Measurements from ENCODE around the gene CRIP1.

The CRIP1 gene

DNA sequence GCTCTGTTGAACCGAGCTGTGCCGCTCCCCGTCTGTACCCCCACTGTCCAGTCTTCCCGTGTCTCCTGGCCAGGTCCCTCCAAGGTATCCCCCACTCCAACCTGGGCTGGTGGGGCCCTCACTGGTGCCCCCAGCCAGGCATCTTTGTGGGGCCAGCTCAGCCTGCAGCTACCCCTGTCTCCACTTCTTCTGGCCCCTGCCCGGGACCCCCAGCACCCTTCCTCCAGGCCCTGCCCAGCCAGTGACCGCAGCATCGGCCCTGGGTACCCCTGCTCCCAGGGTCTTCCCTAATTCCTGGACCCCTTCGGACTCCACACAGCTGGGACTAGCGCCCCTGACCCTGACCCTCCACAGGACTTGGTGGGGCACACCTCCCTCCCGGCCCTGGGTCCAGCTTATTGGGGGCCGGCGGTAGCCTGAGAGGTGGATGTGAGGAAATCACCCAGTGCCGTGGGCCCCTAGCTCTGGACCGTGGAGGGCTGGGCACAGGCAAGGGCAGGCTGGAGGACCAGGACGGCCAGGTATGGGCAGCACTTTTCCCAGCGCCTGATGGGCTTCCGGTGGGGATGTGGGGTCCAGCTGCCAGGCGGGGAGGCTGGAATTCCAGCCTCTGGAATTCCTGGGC lies 4.1 kb upstream of the CRIP1 start:
- DNase-seq (ENCODE audit: extremely low read depth, low read depth) = no peak
- TF ChIP-seq, protein P1, sequence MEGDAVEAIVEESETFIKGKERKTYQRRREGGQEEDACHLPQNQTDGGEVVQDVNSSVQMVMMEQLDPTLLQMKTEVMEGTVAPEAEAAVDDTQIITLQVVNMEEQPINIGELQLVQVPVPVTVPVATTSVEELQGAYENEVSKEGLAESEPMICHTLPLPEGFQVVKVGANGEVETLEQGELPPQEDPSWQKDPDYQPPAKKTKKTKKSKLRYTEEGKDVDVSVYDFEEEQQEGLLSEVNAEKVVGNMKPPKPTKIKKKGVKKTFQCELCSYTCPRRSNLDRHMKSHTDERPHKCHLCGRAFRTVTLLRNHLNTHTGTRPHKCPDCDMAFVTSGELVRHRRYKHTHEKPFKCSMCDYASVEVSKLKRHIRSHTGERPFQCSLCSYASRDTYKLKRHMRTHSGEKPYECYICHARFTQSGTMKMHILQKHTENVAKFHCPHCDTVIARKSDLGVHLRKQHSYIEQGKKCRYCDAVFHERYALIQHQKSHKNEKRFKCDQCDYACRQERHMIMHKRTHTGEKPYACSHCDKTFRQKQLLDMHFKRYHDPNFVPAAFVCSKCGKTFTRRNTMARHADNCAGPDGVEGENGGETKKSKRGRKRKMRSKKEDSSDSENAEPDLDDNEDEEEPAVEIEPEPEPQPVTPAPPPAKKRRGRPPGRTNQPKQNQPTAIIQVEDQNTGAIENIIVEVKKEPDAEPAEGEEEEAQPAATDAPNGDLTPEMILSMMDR (IDR thresholded peaks at IDR 0.05; ENCODE audit: low read depth, low read length, missing control alignments) = no peak
- H3K4me3 ChIP-seq (replicated peaks; ENCODE audit: low read depth, low read length) = no peak overlapping the region

GRCh38 chr14:105483300-105484068 lies 3.2 kb upstream of the CRIP1 start:
- H3K4me3 ChIP-seq (replicated peaks; ENCODE audit: low read depth, low read length) = no peak overlapping the region
- TF ChIP-seq, protein P1 (IDR thresholded peaks at IDR 0.05; ENCODE audit: low read depth, low read length, missing control alignments) = no peak
- no peak for DNase-seq (ENCODE audit: extremely low read depth, low read depth)

GRCh38 chr14:105484069-105484996 lies 2.4 kb upstream of the CRIP1 start:
- TF ChIP-seq, protein P1 (IDR thresholded peaks at IDR 0.05; ENCODE audit: low read depth, low read length, missing control alignments) = no peak
- no peak for DNase-seq (ENCODE audit: extremely low read depth, low read depth)
- no peak overlapping the region for H3K4me3 ChIP-seq (replicated peaks; ENCODE audit: low read depth, low read length)

GRCh38 chr14:105484997-105485393 lies 1.7 kb upstream of the CRIP1 start:
- H3K4me3 ChIP-seq (replicated peaks; ENCODE audit: low read depth, low read length) = no peak overlapping the region
- TF ChIP-seq, protein P1 (IDR thresholded peaks at IDR 0.05; ENCODE audit: low read depth, low read length, missing control alignments) = no peak
- no peak for DNase-seq (ENCODE audit: extremely low read depth, low read depth)

DNA sequence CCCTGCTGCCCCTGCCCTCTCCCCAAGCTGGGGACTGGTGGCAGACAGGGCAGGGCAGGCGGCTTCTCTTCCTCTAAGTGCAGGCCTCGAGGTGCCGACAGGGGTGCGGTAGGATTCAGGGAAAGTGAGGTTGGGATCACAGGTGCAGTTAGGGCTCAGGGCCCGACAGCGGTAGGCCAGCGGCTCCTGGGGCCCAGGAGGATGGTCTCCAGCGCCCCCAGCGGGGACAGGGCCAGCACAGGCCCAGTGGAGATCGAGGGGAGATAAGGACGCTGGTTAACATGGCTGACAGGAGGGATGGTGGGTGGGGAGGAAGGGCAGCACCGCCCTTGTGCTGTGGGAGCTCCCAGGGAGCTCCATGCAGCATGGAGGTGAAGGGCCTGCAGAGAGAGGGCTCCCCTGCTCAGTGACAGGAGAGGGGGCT lies 935 bp upstream of the CRIP1 start:
- H3K4me3 ChIP-seq (replicated peaks; ENCODE audit: low read depth, low read length) = no peak overlapping the region
- no peak for DNase-seq (ENCODE audit: extremely low read depth, low read depth)
- TF ChIP-seq, protein P1 (IDR thresholded peaks at IDR 0.05; ENCODE audit: low read depth, low read length, missing control alignments) = no peak

GRCh38 chr14:105486974-105487448 lies 325 bp downstream of the CRIP1 start:
- DNase-seq (ENCODE audit: extremely low read depth, low read depth) = no peak
- TF ChIP-seq, protein P1 (IDR thresholded peaks at IDR 0.05; ENCODE audit: low read depth, low read length, missing control alignments) = no peak
- H3K4me3 ChIP-seq (replicated peaks; ENCODE audit: low read depth, low read length) = peak overlapping the region; percentile 9; the same call in 1 of the 2 replicates

Measured in HFF-Myc (cell line).